Heart right ventricle (tissue), 16 donors: ENCODE measurements around the gene ANKS1B. TPM values are rescaled to one million over a fixed set of nuclear protein-coding genes. Genes with fewer than 3 reads are reported as not detected.

ENCODE experiments used
- ATAC-seq, 8 donors: fragments of 200-7000 bp; cut with Tn5 transposase; one replicate each; pipeline ENCODE4 v1.9.1; 2020; ENCODE audit warnings: mild to moderate bottlenecking in 8 of 8, moderate library complexity in 8 of 8, moderate number of reproducible peaks in 1 of 8
- DNase-seq, 2 donors: peaks; one replicate each; pipeline ENCODE4 v3.0.0-alpha.2; 2020
- H3K27ac ChIP-seq, 10 donors: fragments of 200-600 bp; sonication (generic) in 2 of 10; one replicate each; pipeline versions ENCODE4 v1.5.0 to v1.8.0; 2020 to 2022; ENCODE audit warnings: mild to moderate bottlenecking in 3 of 10
- H3K27me3 ChIP-seq, 7 donors: fragments of 200-600 bp; one replicate each; pipeline ENCODE4 v1.8.0; 2021 to 2022; ENCODE audit warnings: mild to moderate bottlenecking in 2 of 7
- H3K36me3 ChIP-seq, 9 donors: fragments of 200-600 bp; sonication (generic) in 1 of 9; one replicate each; pipeline versions ENCODE4 v1.5.0 to v1.8.0; 2020 to 2022; ENCODE audit warnings: mild to moderate bottlenecking in 2 of 9
- H3K4me1 ChIP-seq, 9 donors: fragments of 200-600 bp; sonication (generic) in 1 of 9; one replicate each; pipeline versions ENCODE4 v1.5.0 to v1.8.0; 2020 to 2022; ENCODE audit warnings: mild to moderate bottlenecking in 4 of 9
- H3K4me3 ChIP-seq, 10 donors: fragments of 200-600 bp; sonication (generic) in 2 of 10; one replicate each; pipeline versions ENCODE4 v1.5.0 to v1.8.0; 2020 to 2022; ENCODE audit warnings: mild to moderate bottlenecking in 7 of 10, moderate library complexity in 2 of 10
- H3K9me3 ChIP-seq, 11 donors: fragments of 200-600 bp in 10 of 11; sonication (generic) in 2 of 11; one replicate each; pipeline versions ENCODE4 v1.5.0 to v1.8.0; 2013 to 2022; ENCODE audit warnings: mild to moderate bottlenecking in 2 of 11, control low read depth in 1 of 11, moderate library complexity in 1 of 11
- CTCF ChIP-seq, 9 donors: fragments of 200-600 bp; sonication (generic) in 2 of 9; IDR thresholded peaks; one replicate each; pipeline versions ENCODE4 v1.5.0 to v1.8.0; 2021 to 2022; ENCODE audit warnings: antibody characterized with exemption in 9 of 9, mild to moderate bottlenecking in 5 of 9, moderate library complexity in 1 of 9
- WGBS, 2 donors: extraction: QIAGEN DNeasy Blood & Tissue Kit; methylation state at CpG; one replicate each; pipeline ENCODE4 v1.1.7; 2013; ENCODE audit warnings: inconsistent platforms in 1 of 2; 5-methylcytosine and 5-hydroxymethylcytosine counted together
- intact Hi-C, 10 donors: fragments of 100-400 bp; cut with DNase I; formaldehyde crosslinking; loops; one replicate each; pipeline versions ENCODE4 v1.11.1 to v1.14.2; 2022
- polyA plus RNA-seq, 2 donors: library from polyadenylated mRNA; stranded (reverse); fragments of 200-250 nt; gene quantifications; one replicate each; pipeline ENCODE4 v1.2.3, GENCODE V29; 2013
- total RNA-seq, 10 donors: library from RNA; stranded (reverse); fragmentation: NEBNext Ultra II Directional in 3 of 10; extraction: Animal tissue kit (Norgen Biotek cat#: 25700) in 3 of 10; gene quantifications; one replicate each; pipeline versions ENCODE4 v1.2.1 to v1.2.4, GENCODE V29; 2021 to 2023
- donor health status: Arrhythmogenic right ventricular cardiomyopathy.
- donor health status: ischemic (EF 13 %, LVEDD 7.1; RV severe dilation, severe dysfunction).
- donor health status: healthy with polysubstance abuse.
- donor health status: DM: no; HTN: yes; CAD: no.
- donor health status: DM: no; HTN: no; CAD: no.
- donor health status: ischemic (EF 25% LVEDD 6.9; RV normal size, moderate dysfunction).
- donor health status: ischemic (EF 25% LVEDD 5.7; RV mildly dilated, moderate dysfunction).
- donor health status: healthy.
- donor health status: DM: yes; HTN: yes; CAD: no.
- donor health status: Ischemic cardiomyopathy.
- donor health status: ischemic (EF 35%, LVEDD 5.7; RV mildly dilated, moderate dysfunction).
- donor health status: nonischemic (EF 11% LVEDD 7.7; RV severe dilation, severe dysfunction).
- donor health status: DM: yes; HTN: yes; CAD: no.
- donor health status: PGD.
- donor health status: ischemic (EF 29% LVEDD 5.4; RV normal size, mild dysfunction).
- donor health status: nonischemic (EF 23%, LVEDD 6.1; RV moderate dilation, normal function).

Gene ANKS1B
- total and polyA plus RNA-seq, 12 donors: 0.58 to 4.8 (median 1.8) TPM

- Histone ChIP-seq H3K9me3 (peaks cover 0 to 11% (median 0%) of the 10 kb centered on the region in 11 donors), H3K27me3 (no peaks in the 10 kb centered on the region), H3K4me1 (peaks cover 0 to 6% (median 0%) of the 10 kb centered on the region in 9 donors), H3K36me3 (no peaks in the 10 kb centered on the region), H3K27ac (no peak overlapping the region), H3K4me3 (no peak overlapping the region)
- no peak for TF ChIP-seq CTCF (IDR thresholded peaks at IDR 0.05)
- intact Hi-C loops: loop anchor here in 1 of 10 donors (5.0 kb wide), 1 partner anchor 182 kb away; no protein-coding TSS in a partner anchor
- DNase-seq (no peak), ATAC-seq (no peak)
- 60 to 65% methylated on average over 2 of the region's 2 CpGs for WGBS, 2 donors
Measured at GRCh38 chr12:99954724-99955123, 30.0 kb downstream of the ANKS1B start.

GRCh38 chr12:99948370-99948769 lies 36.4 kb downstream of the ANKS1B start:
- no peaks in the 10 kb centered on the region for H3K27me3 ChIP-seq
- no peak for DNase-seq
- no peak for TF ChIP-seq CTCF (IDR thresholded peaks at IDR 0.05)
- no peaks in the 10 kb centered on the region for H3K36me3 ChIP-seq
- intact Hi-C loops: no loop called here
- WGBS, 2 donors: 78 to 80% methylated on average over 3 of the region's 3 CpGs
- H3K4me1 ChIP-seq: no peaks in the 10 kb centered on the region
- H3K9me3 ChIP-seq: peaks cover 0 to 11% (median 0%) of the 10 kb centered on the region in 11 donors
- H3K4me3 ChIP-seq: no peak overlapping the region
- ATAC-seq: no peak
- no peak overlapping the region for H3K27ac ChIP-seq

- Histone ChIP-seq H3K4me3 (no peak overlapping the region), H3K9me3 (peaks cover 0 to 6% (median 0%) of the 10 kb centered on the region in 11 donors), H3K27me3 (no peaks in the 10 kb centered on the region), H3K4me1 (no peaks in the 10 kb centered on the region), H3K36me3 (no peaks in the 10 kb centered on the region), H3K27ac (no peak overlapping the region)
- no peak for ATAC-seq
- intact Hi-C loops: no loop called here
- no peak for DNase-seq
- WGBS, 2 donors: 86 to 91% methylated on average over 1 of the region's 1 CpG
- no peak for TF ChIP-seq CTCF (IDR thresholded peaks at IDR 0.05)
Measured at GRCh38 chr12:99946131-99946530, 38.6 kb downstream of the ANKS1B start.

- no peak for TF ChIP-seq CTCF (IDR thresholded peaks at IDR 0.05)
- intact Hi-C loops: no loop called here
- DNase-seq (no peak), ATAC-seq (no peak)
- Histone ChIP-seq H3K9me3 (no peaks in the 10 kb centered on the region), H3K4me3 (no peak overlapping the region), H3K36me3 (no peaks in the 10 kb centered on the region), H3K27me3 (no peaks in the 10 kb centered on the region), H3K4me1 (no peaks in the 10 kb centered on the region), H3K27ac (no peak overlapping the region)
- 80 to 85% methylated on average over 3 of the region's 3 CpGs for WGBS, 2 donors
Measured at GRCh38 chr12:99935608-99936007, 49.1 kb downstream of the ANKS1B start.
